Hepatocyte (in vitro differentiated cells): ENCODE results near the gene FAR2. TPM values are rescaled to one million over a fixed set of nuclear protein-coding genes. Genes with fewer than 3 reads are reported as not detected.
"Not testable (repeated sequence)": the region's sequence is repeated elsewhere in the genome, so short reads cannot be mapped to it uniquely, and the experiment has no call there.

Experiments used
- DNase-seq: peaks from one replicate; pipeline ENCODE4 v3.0.0-alpha.2; 2016; ENCODE audit warnings: low spot score
- H2AFZ ChIP-seq: fragments of 200-600 bp; sonication (generic); 2 replicates; pipeline ENCODE4 v1.6.0; 2016; ENCODE audit warnings: antibody characterized with exemption, mild to moderate bottlenecking
- H3K27ac ChIP-seq: fragments of 200-600 bp; sonication (generic); 2 replicates; pipeline ENCODE4 v1.5.1; 2016; ENCODE audit warnings: mild to moderate bottlenecking
- H3K27me3 ChIP-seq: fragments of 200-600 bp; sonication (generic); 2 replicates; pipeline ENCODE4 v1.6.1; 2016
- H3K36me3 ChIP-seq: fragments of 200-600 bp; sonication (generic); replicated peaks from 2 replicates; pipeline ENCODE4 v1.5.1; 2016; ENCODE audit warnings: low read depth; ENCODE audit not compliant: insufficient read depth
- H3K4me1 ChIP-seq: fragments of 200-600 bp; sonication (generic); 2 replicates; pipeline ENCODE4 v1.5.1; 2016; ENCODE audit warnings: mild to moderate bottlenecking, moderate library complexity; ENCODE audit not compliant: insufficient read depth
- H3K4me2 ChIP-seq: fragments of 200-600 bp; sonication (generic); 2 replicates; pipeline ENCODE4 v1.6.0; 2016
- H3K4me3 ChIP-seq: fragments of 200-600 bp; sonication (generic); 2 replicates; pipeline ENCODE4 v1.5.1; 2016; ENCODE audit warnings: mild to moderate bottlenecking
- H3K79me2 ChIP-seq: fragments of 200-600 bp; sonication (generic); 2 replicates; pipeline ENCODE4 v1.6.0; 2017; ENCODE audit warnings: mild to moderate bottlenecking
- H3K9me2 ChIP-seq: fragments of 200-600 bp; sonication (generic); replicated peaks from 2 replicates; pipeline ENCODE4 v1.6.0; 2017; ENCODE audit warnings: mild to moderate bottlenecking; ENCODE audit not compliant: insufficient read depth
- H3K9me3 ChIP-seq: fragments of 200-600 bp; sonication (generic); 2 replicates; pipeline ENCODE4 v1.5.1; 2016; ENCODE audit warnings: low read depth, mild to moderate bottlenecking
- H4K20me1 ChIP-seq: fragments of 200-600 bp; sonication (generic); 2 replicates; pipeline ENCODE4 v1.6.0; 2016; ENCODE audit warnings: mild to moderate bottlenecking; ENCODE audit not compliant: insufficient read depth, poor library complexity, severe bottlenecking
- CTCF ChIP-seq: fragments of 200-600 bp; sonication (generic); IDR thresholded peaks from 2 replicates; pipeline ENCODE4 v1.5.1; 2016; ENCODE audit warnings: antibody characterized with exemption, mild to moderate bottlenecking; ENCODE audit not compliant: poor library complexity
- EZH2 ChIP-seq: fragments of 200-600 bp; sonication (generic); IDR thresholded peaks from 2 replicates; pipeline ENCODE4 v1.6.1; 2016; ENCODE audit warnings: antibody characterized with exemption, mild to moderate bottlenecking, borderline replicate concordance
- EZH2phosphoT487 ChIP-seq: fragments of 200-600 bp; sonication (generic); IDR thresholded peaks from one replicate; pipeline ENCODE4 v1.6.1; 2018; ENCODE audit warnings: antibody characterized with exemption, mild to moderate bottlenecking, low read depth, moderate library complexity; ENCODE audit not compliant: unreplicated experiment, severe bottlenecking
- WGBS: methylation state at CpG from one replicate; pipeline ENCODE4 v1.1.6; 2016; ENCODE audit warnings: low lambda C conversion rate; ENCODE audit errors: missing lambda C conversion rate; 5-methylcytosine and 5-hydroxymethylcytosine counted together
- polyA plus RNA-seq: library from polyadenylated mRNA; unstranded; fragments of >200 nt; fragmentation: Nextera tagmentation; extraction: Ambion mirVana; gene quantifications from 2 replicates; pipeline ENCODE4 v1.2.1, GENCODE V29; 2016
- total RNA-seq: library from RNA; depleted of rRNA; stranded (reverse); fragments of >200 nt; gene quantifications from 2 replicates; pipeline ENCODE4 v1.2.3, GENCODE V29; 2014

FAR2 gene
- total and polyA plus RNA-seq, 2 experiments from 2014 or later = 2.4 to 5.2 TPM

- Histone ChIP-seq H3K4me2 (no peak overlapping the region), H3K9me3 (no peaks in the 10 kb centered on the region), H3K4me3 (no peak overlapping the region), H3K79me2 (no peaks in the 10 kb centered on the region), H3K36me3 (no peaks in the 10 kb centered on the region), H3K9me2 (no peaks in the 10 kb centered on the region), H2AFZ (no peak overlapping the region), H4K20me1 (no peaks in the 10 kb centered on the region), H3K27me3 (no peaks in the 10 kb centered on the region), H3K27ac (no peak overlapping the region), H3K4me1 (no peaks in the 10 kb centered on the region)
- no peak for TF ChIP-seq EZH2
- no peak for TF ChIP-seq CTCF
- no peak for TF ChIP-seq EZH2phosphoT487
- WGBS = 95% methylated on average over 2 of the region's 2 CpGs
- no peak for DNase-seq
These were observed 100.9 kb downstream of the FAR2 start for GRCh38 chr12:29249930-29250329.

GRCh38 chr12:29253906-29254625 is 105.0 kb downstream of the FAR2 start:
- Histone ChIP-seq H3K27me3 (no peaks in the 10 kb centered on the region), H3K4me1 (no peaks in the 10 kb centered on the region), H2AFZ (no peak overlapping the region), H3K36me3 (no peaks in the 10 kb centered on the region), H3K9me2 (no peaks in the 10 kb centered on the region), H3K9me3 (no peaks in the 10 kb centered on the region), H3K4me3 (no peak overlapping the region), H4K20me1 (no peaks in the 10 kb centered on the region), H3K4me2 (no peak overlapping the region), H3K79me2 (no peaks in the 10 kb centered on the region), H3K27ac (no peak overlapping the region)
- DNase-seq = no peak
- WGBS = 98% methylated on average over 2 of the region's 2 CpGs
- TF ChIP-seq EZH2phosphoT487 = no peak
- no peak for TF ChIP-seq EZH2
- no peak for TF ChIP-seq CTCF

- Histone ChIP-seq H3K4me3 (no peak overlapping the region), H3K4me2 (no peak overlapping the region), H2AFZ (no peak overlapping the region), H3K36me3 (no peaks in the 10 kb centered on the region), H3K79me2 (no peaks in the 10 kb centered on the region), H3K4me1 (no peaks in the 10 kb centered on the region), H3K9me3 (no peaks in the 10 kb centered on the region), H3K9me2 (no peaks in the 10 kb centered on the region), H4K20me1 (no peaks in the 10 kb centered on the region), H3K27ac (no peak overlapping the region), H3K27me3 (no peaks in the 10 kb centered on the region)
- DNase-seq = no peak
- TF ChIP-seq EZH2phosphoT487 = no peak
- TF ChIP-seq CTCF = no peak
- TF ChIP-seq EZH2 = no peak
These were observed 106.0 kb downstream of the FAR2 start for GRCh38 chr12:29255042-29255441.

- Histone ChIP-seq H3K4me1 (no peaks in the 10 kb centered on the region), H3K27me3 (no peaks in the 10 kb centered on the region), H3K9me2 (no peaks in the 10 kb centered on the region), H2AFZ (no peak overlapping the region), H3K4me2 (no peak overlapping the region), H3K79me2 (no peaks in the 10 kb centered on the region), H3K27ac (no peak overlapping the region), H4K20me1 (no peaks in the 10 kb centered on the region), H3K9me3 (no peaks in the 10 kb centered on the region), H3K4me3 (no peak overlapping the region), H3K36me3 (no peaks in the 10 kb centered on the region)
- no peak for DNase-seq
- TF ChIP-seq EZH2 (no peak), EZH2phosphoT487 (no peak), CTCF (no peak)
- 86% methylated on average over 18 of the region's 21 CpGs for WGBS
These were observed 107.5 kb downstream of the FAR2 start for GRCh38 chr12:29256598-29256997.

- not testable (repeated sequence) for H4K20me1 ChIP-seq, H3K9me2 ChIP-seq, H3K4me1 ChIP-seq, DNase-seq, H2AFZ ChIP-seq, H3K27me3 ChIP-seq, H3K4me3 ChIP-seq, H3K79me2 ChIP-seq, H3K36me3 ChIP-seq, H3K27ac ChIP-seq, H3K4me2 ChIP-seq, H3K9me3 ChIP-seq
- WGBS = 93% methylated on average over 12 of the region's 12 CpGs
These were observed 108.6 kb downstream of the FAR2 start for GRCh38 chr12:29257687-29258086.
